SK-N-SH treated with all-trans-retinoic acid at 6 μM for 48 hours (cell line): ENCODE data around the gene PTPRN2.

ENCODE experiments used
- ATAC-seq: fragments of 200-7000 bp; cut with Tn5 transposase; 3 replicates; pipeline ENCODE4 v1.9.1; 2020; ENCODE audit warnings: mild to moderate bottlenecking, moderate library complexity
- ARNTL ChIP-seq: fragments of 450-650 bp; formaldehyde crosslinking; IDR thresholded peaks from 2 replicates; pipeline ENCODE4 v1.5.0; 2020; ENCODE audit warnings: low read depth, mild to moderate bottlenecking, moderate library complexity, borderline replicate concordance
- CREB5 ChIP-seq: fragments of 250-450 bp; sonication (Bioruptor Pico); IDR thresholded peaks from 2 replicates; pipeline ENCODE4 v1.5.1; 2020; ENCODE audit warnings: low read depth, mild to moderate bottlenecking, moderate library complexity
- CSDC2 ChIP-seq: fragments of 250-450 bp; sonication (Bioruptor Pico); IDR thresholded peaks from 2 replicates; pipeline ENCODE4 v1.5.0; 2020; ENCODE audit warnings: mild to moderate bottlenecking, moderate library complexity
- CSRNP3 ChIP-seq: fragments of 250-450 bp; sonication (Bioruptor Pico); IDR thresholded peaks from 2 replicates; pipeline ENCODE4 v1.5.1; 2021; ENCODE audit warnings: mild to moderate bottlenecking, moderate library complexity
- ESRRG ChIP-seq: fragments of 250-450 bp; sonication (Bioruptor Pico); IDR thresholded peaks from 2 replicates; pipeline ENCODE4 v1.6.1; 2021; ENCODE audit warnings: mild to moderate bottlenecking
- GLIS3 ChIP-seq: fragments of 250-450 bp; sonication (Bioruptor Pico); IDR thresholded peaks from 2 replicates; pipeline ENCODE4 v1.5.0; 2020; ENCODE audit warnings: mild to moderate bottlenecking, moderate library complexity
- OSR1 ChIP-seq: fragments of 250-450 bp; sonication (Bioruptor Pico); IDR thresholded peaks from 2 replicates; pipeline ENCODE4 v1.8.0; 2022; ENCODE audit warnings: moderate library complexity, mild to moderate bottlenecking, inconsistent platforms
- SNAI2 ChIP-seq: fragments of 250-450 bp; sonication (Bioruptor Pico); IDR thresholded peaks from 2 replicates; pipeline ENCODE4 v1.5.0; 2020; ENCODE audit warnings: mild to moderate bottlenecking, moderate library complexity
- TCF4 ChIP-seq: fragments of 250-450 bp; sonication (Bioruptor Pico); IDR thresholded peaks from 2 replicates; pipeline ENCODE4 v1.8.0; 2021; ENCODE audit warnings: mild to moderate bottlenecking, moderate library complexity, borderline replicate concordance
- TOX ChIP-seq: fragments of 250-450 bp; sonication (Bioruptor Pico); IDR thresholded peaks from 2 replicates; pipeline ENCODE4 v1.8.0; 2021; ENCODE audit warnings: mild to moderate bottlenecking, moderate library complexity, borderline replicate concordance
- ZC3H10 ChIP-seq: fragments of 250-450 bp; sonication (Bioruptor Pico); IDR thresholded peaks from 2 replicates; pipeline ENCODE4 v1.5.1; 2021; ENCODE audit warnings: mild to moderate bottlenecking, moderate library complexity
- ZFP3 ChIP-seq: fragments of 250-450 bp; sonication (Bioruptor Pico); IDR thresholded peaks from 2 replicates; pipeline ENCODE4 v1.5.0; 2020; ENCODE audit warnings: mild to moderate bottlenecking, moderate library complexity
- ZFP30 ChIP-seq: fragments of 450-650 bp; formaldehyde crosslinking; IDR thresholded peaks from 2 replicates; pipeline ENCODE4 v1.5.0; 2022; ENCODE audit warnings: mild to moderate bottlenecking, moderate library complexity
- ZNF565 ChIP-seq: fragments of 450-650 bp; formaldehyde crosslinking; conservative IDR thresholded peaks from 2 replicates; pipeline ENCODE4 v1.5.0; 2020; ENCODE audit warnings: low read depth, mild to moderate bottlenecking, moderate library complexity
- ZNF8 ChIP-seq: fragments of 450-650 bp; formaldehyde crosslinking; IDR thresholded peaks from 2 replicates; pipeline ENCODE4 v1.5.0; 2020; ENCODE audit warnings: mild to moderate bottlenecking, moderate library complexity
- TF ChIP-seq, protein P1 (sequence below): fragments of 250-450 bp; sonication (Bioruptor Pico); IDR thresholded peaks from 2 replicates; pipeline ENCODE4 v1.8.0; 2021; ENCODE audit warnings: low read depth, mild to moderate bottlenecking, moderate library complexity, borderline replicate concordance
- TF ChIP-seq, protein P2 (sequence below): fragments of 250-450 bp; sonication (Bioruptor Pico); IDR thresholded peaks from 2 replicates; pipeline ENCODE4 v1.5.0; 2020; ENCODE audit warnings: mild to moderate bottlenecking, moderate library complexity
- TF ChIP-seq, protein P3 (sequence below): fragments of 250-450 bp; sonication (Bioruptor Pico); IDR thresholded peaks from 2 replicates; pipeline ENCODE4 v1.8.0; 2020; ENCODE audit warnings: mild to moderate bottlenecking, moderate library complexity, borderline replicate concordance

The PTPRN2 gene

DNA sequence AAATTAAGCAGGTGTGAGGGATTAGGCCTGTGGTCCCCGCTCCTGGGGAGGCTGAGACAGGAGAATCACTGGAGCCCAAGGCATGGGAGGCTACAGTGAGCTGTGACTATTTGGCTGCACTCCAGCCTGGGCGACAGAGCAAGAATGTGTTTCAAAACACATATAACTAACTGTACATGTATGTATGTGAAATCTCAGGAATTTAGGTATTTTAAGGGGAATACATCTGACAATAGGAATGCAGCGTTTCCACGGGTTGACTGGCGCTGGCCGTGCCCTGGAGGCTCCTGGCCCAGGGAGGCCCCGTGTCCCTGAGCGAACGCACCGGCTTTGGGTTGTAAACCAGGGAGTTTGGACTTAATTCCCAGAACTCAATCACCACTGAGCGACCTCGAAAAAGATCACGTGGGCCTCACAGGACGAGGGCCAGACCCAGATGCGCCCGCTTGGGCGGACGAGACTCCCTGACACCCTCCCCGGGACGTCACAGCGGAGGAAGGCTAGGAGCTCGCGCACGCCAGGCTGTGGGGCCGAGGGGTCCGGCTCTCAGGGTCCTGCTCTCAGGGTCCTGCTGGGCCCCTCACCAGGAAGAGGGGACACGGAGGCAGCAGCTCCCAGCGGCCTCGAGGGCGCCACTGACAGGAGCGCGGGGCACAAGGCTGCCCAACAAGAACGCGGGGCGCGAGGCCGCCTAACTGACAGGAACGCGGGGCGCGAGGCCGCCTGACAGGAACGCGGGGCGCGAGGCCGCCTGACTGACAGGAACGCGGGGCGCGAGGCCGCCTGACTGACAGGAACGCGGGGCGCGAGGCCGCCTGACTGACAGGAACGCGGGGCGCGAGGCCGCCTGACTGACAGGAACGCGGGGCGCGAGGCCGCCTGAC is 18.4 kb downstream of the PTPRN2 start (continued):
- TF ChIP-seq ZFP3 (CRISPR knock-in tag) (no peak), ZNF565 (CRISPR knock-in tag) (no peak), TCF4 (CRISPR knock-in tag) (no peak)

GRCh38 chr7:158567153-158567603 is 20.4 kb downstream of the PTPRN2 start:
- TF ChIP-seq TCF4 (CRISPR knock-in tag) (peak; percentile 51), GLIS3 (no peak)
- no peak for ATAC-seq

- TF ChIP-seq ZNF565 (CRISPR knock-in tag) (no peak), CSRNP3 (CRISPR knock-in tag) (no peak), TCF4 (CRISPR knock-in tag) (no peak), ESRRG (CRISPR knock-in tag) (no peak), GLIS3 (no peak), CREB5 (no peak), TOX (no peak), SNAI2 (CRISPR knock-in tag) (no peak), ARNTL (CRISPR knock-in tag) (no peak), OSR1 (CRISPR knock-in tag) (no peak), ZFP3 (CRISPR knock-in tag) (no peak), ZFP30 (CRISPR knock-in tag) (no peak), CSDC2 (CRISPR knock-in tag) (no peak), ZNF8 (CRISPR knock-in tag) (no peak), ZC3H10 (CRISPR knock-in tag) (no peak)
- TF ChIP-seq, protein P1, sequence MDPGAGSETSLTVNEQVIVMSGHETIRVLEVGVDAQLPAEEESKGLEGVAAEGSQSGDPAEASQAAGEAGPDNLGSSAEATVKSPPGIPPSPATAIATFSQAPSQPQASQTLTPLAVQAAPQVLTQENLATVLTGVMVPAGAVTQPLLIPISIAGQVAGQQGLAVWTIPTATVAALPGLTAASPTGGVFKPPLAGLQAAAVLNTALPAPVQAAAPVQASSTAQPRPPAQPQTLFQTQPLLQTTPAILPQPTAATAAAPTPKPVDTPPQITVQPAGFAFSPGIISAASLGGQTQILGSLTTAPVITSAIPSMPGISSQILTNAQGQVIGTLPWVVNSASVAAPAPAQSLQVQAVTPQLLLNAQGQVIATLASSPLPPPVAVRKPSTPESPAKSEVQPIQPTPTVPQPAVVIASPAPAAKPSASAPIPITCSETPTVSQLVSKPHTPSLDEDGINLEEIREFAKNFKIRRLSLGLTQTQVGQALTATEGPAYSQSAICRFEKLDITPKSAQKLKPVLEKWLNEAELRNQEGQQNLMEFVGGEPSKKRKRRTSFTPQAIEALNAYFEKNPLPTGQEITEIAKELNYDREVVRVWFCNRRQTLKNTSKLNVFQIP (CRISPR knock-in tag), result no peak
- TF ChIP-seq, protein P2, sequence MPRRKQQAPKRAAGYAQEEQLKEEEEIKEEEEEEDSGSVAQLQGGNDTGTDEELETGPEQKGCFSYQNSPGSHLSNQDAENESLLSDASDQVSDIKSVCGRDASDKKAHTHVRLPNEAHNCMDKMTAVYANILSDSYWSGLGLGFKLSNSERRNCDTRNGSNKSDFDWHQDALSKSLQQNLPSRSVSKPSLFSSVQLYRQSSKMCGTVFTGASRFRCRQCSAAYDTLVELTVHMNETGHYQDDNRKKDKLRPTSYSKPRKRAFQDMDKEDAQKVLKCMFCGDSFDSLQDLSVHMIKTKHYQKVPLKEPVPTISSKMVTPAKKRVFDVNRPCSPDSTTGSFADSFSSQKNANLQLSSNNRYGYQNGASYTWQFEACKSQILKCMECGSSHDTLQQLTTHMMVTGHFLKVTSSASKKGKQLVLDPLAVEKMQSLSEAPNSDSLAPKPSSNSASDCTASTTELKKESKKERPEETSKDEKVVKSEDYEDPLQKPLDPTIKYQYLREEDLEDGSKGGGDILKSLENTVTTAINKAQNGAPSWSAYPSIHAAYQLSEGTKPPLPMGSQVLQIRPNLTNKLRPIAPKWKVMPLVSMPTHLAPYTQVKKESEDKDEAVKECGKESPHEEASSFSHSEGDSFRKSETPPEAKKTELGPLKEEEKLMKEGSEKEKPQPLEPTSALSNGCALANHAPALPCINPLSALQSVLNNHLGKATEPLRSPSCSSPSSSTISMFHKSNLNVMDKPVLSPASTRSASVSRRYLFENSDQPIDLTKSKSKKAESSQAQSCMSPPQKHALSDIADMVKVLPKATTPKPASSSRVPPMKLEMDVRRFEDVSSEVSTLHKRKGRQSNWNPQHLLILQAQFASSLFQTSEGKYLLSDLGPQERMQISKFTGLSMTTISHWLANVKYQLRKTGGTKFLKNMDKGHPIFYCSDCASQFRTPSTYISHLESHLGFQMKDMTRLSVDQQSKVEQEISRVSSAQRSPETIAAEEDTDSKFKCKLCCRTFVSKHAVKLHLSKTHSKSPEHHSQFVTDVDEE, result no peak
- TF ChIP-seq, all 23 proteins: peak for 0
- ATAC-seq, result no peak
These were observed 23.0 kb downstream of the PTPRN2 start for GRCh38 chr7:158564663-158565035.

DNA sequence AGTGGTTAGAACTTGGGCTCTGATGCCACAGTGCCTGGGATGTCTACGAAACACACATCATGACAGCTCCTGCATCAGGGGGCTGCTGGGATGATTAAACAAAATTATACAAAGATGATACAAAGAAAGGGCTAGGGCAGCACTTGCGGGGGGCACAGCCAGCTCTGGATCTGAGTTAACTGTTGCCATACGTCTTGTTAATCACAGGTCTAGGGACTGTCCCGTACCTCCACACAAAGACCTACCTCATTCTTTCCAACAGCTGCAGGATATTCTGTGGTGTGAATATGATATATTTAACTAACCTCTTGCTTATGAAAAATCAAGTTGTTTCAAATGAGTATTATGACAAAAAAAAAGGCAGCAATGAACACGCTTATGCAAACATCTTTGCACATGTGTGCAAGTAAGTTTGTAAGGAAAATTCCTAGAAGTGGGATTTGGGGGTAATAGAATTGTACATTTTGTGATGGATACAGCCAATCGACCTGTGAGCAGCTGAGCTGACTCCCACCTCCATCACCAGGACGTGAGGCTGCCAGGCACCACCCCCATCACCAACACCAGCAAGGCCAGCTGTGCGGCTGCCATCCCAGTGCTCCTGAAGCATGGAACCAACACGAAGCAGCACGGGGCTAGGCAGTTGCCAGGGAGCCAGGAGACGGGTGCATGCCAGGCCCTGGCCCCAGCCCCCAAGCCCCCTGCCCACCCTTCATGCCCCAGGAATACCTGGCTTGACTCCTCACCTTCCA is 23.5 kb downstream of the PTPRN2 start:
- no peak for TF ChIP-seq TOX
- TF ChIP-seq, protein P3, sequence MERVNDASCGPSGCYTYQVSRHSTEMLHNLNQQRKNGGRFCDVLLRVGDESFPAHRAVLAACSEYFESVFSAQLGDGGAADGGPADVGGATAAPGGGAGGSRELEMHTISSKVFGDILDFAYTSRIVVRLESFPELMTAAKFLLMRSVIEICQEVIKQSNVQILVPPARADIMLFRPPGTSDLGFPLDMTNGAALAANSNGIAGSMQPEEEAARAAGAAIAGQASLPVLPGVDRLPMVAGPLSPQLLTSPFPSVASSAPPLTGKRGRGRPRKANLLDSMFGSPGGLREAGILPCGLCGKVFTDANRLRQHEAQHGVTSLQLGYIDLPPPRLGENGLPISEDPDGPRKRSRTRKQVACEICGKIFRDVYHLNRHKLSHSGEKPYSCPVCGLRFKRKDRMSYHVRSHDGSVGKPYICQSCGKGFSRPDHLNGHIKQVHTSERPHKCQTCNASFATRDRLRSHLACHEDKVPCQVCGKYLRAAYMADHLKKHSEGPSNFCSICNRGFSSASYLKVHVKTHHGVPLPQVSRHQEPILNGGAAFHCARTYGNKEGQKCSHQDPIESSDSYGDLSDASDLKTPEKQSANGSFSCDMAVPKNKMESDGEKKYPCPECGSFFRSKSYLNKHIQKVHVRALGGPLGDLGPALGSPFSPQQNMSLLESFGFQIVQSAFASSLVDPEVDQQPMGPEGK (CRISPR knock-in tag), result no peak
- ATAC-seq, result no peak
